Gastroesophageal sphincter (tissue), 3 donors: ENCODE results near the gene IKZF5.

ENCODE experiments used
- CTCF ChIP-seq, 4 experiments: fragments of 200-600 bp in 2 of 4; fragments of 450-650 bp in 2 of 4; sonication (generic) in 1 of 4; IDR thresholded peaks; one replicate each; pipeline ENCODE4 v1.5.1; 2017 to 2019; ENCODE audit warnings: antibody characterized with exemption in 4 of 4, mild to moderate bottlenecking in 2 of 4, moderate library complexity in 2 of 4
- EP300 ChIP-seq: sonication (generic); formaldehyde crosslinking; IDR thresholded peaks from one replicate; pipeline ENCODE4 v1.6.1; 2017; ENCODE audit warnings: antibody characterized with exemption, mild to moderate bottlenecking
- POLR2A ChIP-seq, 2 donors: fragments of 450-650 bp; IDR thresholded peaks; one replicate each; pipeline ENCODE4 v1.6.1; 2017; ENCODE audit warnings: antibody characterized with exemption in 2 of 2, mild to moderate bottlenecking in 2 of 2, moderate library complexity in 1 of 2
- POLR2AphosphoS5 ChIP-seq: sonication (generic); formaldehyde crosslinking; IDR thresholded peaks from one replicate; pipeline ENCODE4 v1.6.1; 2017; ENCODE audit warnings: antibody characterized with exemption

- no peak for TF ChIP-seq CTCF (IDR thresholded peaks at IDR 0.05)
- TF ChIP-seq POLR2A (IDR thresholded peaks at IDR 0.05), result no peak
- TF ChIP-seq POLR2AphosphoS5, result no peak
- TF ChIP-seq EP300, result no peak
These were observed 19.3 kb upstream of the IKZF5 start for GRCh38 chr10:123027861-123028260.
